Measurements from ENCODE around the gene YIPF3.

GRCh38 chr6:43505718-43506117 lies 11.0 kb downstream of the YIPF3 start:
- TF ChIP-seq CTCF (IDR thresholded peaks at IDR 0.05) (no peak), POLR2A (IDR thresholded peaks at IDR 0.05) (no peak)

Measured in body of pancreas (tissue), 4 donors.